ENCODE measurements around the gene CRKL.
"Not testable (repeated sequence)": the region's sequence is repeated elsewhere in the genome, so short reads cannot be mapped to it uniquely, and the experiment has no call there.

The CRKL gene

GRCh38 chr22:20937031-20937793 lies 20.0 kb downstream of the CRKL start:
- DNase-seq = no peak

GRCh38 chr22:20937794-20938671 lies 20.8 kb downstream of the CRKL start:
- DNase-seq = no peak

GRCh38 chr22:20939457-20940185 lies 22.4 kb downstream of the CRKL start:
- DNase-seq = not testable (repeated sequence)

GRCh38 chr22:20940186-20940651 lies 23.0 kb downstream of the CRKL start:
- DNase-seq = no peak

GRCh38 chr22:20940904-20941385 lies 23.7 kb downstream of the CRKL start:
- no peak for DNase-seq

GRCh38 chr22:20942203-20942902 lies 25.1 kb downstream of the CRKL start:
- DNase-seq = not testable (repeated sequence)

- no peak for DNase-seq
Measured at GRCh38 chr22:20943104-20943933, 26.1 kb downstream of the CRKL start.

- DNase-seq = no peak
Measured at GRCh38 chr22:20944042-20944441, 26.8 kb downstream of the CRKL start.

- no peak for DNase-seq
Measured at GRCh38 chr22:20945578-20945934, 28.3 kb downstream of the CRKL start.

GRCh38 chr22:20946080-20946986 lies 29.1 kb downstream of the CRKL start:
- DNase-seq = no peak

- DNase-seq = no peak
Measured at GRCh38 chr22:20946991-20947390, 29.8 kb downstream of the CRKL start.

GRCh38 chr22:20948450-20948849 lies 31.2 kb downstream of the CRKL start:
- DNase-seq = no peak

GRCh38 chr22:20948989-20949388 lies 31.8 kb downstream of the CRKL start:
- no peak for DNase-seq

- no peak for DNase-seq
Measured at GRCh38 chr22:20949698-20950183, 32.5 kb downstream of the CRKL start.

- DNase-seq = no peak
Measured at GRCh38 chr22:20951151-20951931, 34.1 kb downstream of the CRKL start.

GRCh38 chr22:20951932-20952380 lies 34.7 kb downstream of the CRKL start:
- DNase-seq = no peak

- no peak for DNase-seq
Measured at GRCh38 chr22:20952544-20953341, 35.5 kb downstream of the CRKL start.

GRCh38 chr22:20953342-20953608 lies 36.1 kb downstream of the CRKL start:
- DNase-seq = no peak
